NCI-H2227 treated with DMSO at 0.1 percent for 48 hours (cell line): ENCODE measurements around the gene NPHP4.

Experiments used
- DNase-seq: peaks from one replicate; lab custom pipeline; 2025; lab: John Stamatoyannopoulos, UW

NPHP4 gene

DNA sequence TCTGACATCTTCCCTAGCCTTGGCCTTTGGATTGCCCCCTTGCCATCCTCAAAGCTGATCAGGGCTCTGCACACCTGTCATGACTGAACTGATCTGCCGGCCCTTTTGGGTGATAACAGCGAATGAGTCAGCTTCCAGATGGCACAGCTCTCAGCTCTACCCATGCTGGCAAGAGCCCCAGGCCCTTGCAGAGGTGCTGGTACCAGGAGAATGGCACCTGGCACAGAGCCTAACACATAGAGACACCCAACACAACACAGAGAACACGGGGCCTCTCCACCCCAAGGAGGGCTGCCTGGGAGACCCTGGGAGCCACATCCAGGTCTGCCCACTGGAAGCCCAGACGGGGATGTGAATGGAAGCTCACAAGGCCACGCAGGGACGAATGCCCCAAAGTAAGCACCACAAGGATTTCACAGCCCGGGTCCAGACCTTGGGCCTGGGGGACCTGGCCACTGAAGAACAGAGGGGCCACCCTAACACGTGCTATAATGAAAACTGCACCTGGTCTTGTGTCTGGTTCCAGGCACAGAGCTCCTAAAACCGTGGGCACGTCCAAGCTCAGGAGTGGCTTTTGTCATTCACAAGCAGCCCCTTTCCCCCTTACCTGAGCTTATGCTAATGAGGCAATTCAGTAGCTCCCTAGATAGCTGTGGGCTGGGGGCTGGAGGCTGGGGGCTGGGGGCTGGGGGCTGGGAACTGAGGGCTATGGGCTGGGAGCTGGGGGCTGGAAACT, 160.5 kb downstream of the NPHP4 start:
- DNase-seq, result no peak

DNA sequence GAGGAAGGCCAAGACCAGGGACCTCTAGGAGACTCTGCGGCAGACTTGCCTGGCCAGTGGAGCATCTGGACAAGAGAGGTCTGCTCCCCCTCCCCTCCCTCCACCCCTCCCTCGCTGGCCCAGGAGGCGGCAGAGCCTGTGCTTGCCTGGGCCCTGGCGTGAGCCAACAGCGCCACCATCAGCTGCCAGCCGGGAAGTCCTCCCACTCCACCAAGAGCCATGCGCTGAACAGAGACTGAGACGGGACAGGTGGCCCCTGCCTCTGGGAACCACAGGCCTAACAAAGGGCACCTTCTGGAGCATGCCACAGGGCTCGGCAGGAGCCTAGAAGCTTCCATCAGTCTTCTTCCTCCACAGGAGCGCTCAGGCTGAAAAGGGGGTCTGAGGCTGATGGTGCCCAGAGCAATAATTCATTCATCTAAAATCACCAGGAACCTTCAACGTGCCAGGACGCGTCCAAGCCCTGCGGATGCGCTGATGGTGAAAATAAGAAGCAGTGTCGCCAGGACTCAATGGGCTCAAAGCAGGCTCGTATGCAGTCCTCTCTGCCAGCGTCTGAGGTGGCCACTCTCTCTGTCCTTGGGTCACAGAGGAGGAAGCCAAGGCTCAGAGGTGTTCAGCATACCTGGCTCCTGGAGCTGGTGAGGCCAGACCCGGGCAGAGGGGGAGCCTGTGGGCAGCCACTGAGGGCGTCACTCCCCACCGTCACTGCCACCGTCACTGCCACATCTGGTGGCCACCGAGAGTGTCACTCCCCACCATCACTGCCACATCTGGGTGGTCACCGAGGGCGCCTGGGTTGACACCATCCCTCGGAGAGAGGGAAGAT, 161.2 kb downstream of the NPHP4 start:
- no peak for DNase-seq

DNA sequence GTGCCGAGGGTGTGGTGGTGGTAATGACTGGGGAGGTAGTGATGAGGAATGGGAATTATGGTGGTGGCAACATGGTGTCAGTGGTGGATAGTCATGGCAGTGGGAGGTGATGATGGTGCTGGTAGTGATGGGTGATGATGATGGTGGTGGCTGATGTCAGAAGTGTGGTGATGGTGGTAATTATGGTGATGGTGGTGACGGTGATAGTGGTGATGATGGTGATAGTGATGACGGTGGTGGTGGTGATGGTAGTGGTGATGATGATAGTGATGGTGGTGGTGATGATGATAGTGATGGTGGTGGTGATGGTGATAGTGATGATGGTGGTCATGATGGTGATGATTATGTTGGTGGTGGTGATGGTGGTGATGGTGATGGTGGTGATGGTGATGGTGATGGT, 162.8 kb downstream of the NPHP4 start:
- no peak for DNase-seq

DNA sequence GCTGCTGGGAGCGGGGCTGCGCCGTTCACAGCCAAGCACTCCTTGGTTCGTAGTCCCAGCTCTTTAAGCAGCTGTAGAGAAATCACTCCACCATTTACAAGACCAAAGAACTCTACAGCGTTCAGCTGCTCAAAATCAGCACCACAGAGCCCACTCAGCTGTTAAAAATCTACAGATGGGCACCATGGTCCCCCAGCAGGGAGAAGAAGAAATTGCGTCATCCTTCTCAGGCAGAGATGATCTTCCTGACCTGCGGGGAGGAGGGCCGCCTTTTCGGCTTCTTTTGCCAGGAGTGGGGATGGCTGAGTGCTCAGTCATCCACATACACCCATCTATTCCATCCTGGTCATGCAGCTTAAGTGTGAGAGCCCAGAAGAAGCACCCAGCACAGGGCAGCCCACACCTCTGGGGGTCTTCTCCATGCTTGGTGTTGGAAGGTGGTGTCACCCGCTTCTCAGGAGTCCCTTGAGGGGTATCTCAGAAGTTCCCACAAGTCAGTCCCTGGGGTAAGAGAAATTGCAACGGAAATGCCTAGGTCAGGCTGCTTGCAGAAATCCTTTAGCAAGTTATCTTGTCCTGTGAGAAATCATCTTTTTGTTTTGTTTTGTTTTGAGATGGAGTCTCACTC, 163.8 kb downstream of the NPHP4 start:
- DNase-seq, result no peak

DNA sequence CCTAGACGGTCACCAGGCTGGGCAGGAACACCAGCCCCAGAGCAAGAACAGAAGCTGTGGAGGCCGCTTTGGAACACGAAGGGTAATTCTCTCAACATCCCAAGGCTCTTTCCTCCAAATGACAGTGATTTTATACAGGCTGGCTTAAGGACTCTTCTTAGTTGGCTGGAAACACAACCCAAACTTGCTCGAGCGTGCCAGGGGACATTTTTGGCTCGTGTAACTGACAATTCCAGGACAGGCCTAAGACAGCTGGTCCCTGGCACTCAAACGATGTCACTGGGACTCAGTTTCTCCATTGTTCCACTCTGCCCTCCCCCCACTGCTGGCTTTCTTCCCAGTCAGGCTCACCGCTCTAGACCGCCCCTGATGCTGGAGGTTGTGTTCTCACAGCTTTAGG, 164.7 kb downstream of the NPHP4 start:
- no peak for DNase-seq

DNA sequence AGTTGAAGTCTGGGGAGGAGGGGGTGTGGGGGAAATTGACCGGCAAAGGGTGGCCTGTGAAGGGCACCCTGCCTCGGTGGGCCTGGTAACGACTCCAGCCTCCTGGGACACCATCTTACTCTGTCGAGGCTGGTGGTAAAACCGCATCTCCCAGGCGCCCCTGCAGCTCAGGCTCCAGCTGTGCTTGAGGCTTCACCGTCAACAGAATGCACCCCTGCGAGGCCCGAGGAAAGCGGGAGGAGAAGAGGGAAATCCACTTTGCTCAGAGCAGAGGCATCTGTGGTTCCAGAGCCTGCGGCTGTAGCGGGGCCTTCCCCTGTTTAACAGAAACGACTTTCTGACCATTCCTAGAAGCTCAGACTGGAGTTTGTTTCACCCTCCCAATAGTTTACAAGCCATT, 165.6 kb downstream of the NPHP4 start:
- no peak for DNase-seq

- DNase-seq, result no peak
Observed at GRCh38 chr1:5822726-5823125, 169.5 kb downstream of the NPHP4 start.

DNA sequence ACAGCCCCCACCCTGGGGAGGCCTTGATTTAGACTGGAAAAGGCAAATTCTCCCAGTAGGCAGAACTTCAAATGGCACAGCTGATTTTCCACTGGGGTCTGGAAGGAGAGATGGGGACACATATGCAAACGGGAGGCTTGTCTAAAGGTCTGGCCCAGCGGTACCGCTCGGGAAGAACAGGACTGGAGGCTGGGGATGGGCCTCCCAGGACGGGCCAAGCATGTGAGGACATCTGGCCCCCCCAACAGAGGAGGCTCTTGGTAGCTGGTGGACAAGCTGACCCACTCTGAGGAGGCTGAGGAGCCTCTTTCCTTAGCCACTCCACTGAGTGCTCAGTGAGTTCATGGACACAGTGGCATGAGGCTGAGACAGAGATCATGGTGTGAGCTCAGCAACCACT, 170.0 kb downstream of the NPHP4 start:
- DNase-seq, result no peak

GRCh38 chr1:5821540-5822176, 170.6 kb downstream of the NPHP4 start:
- DNase-seq, result no peak

GRCh38 chr1:5820026-5820421, 172.2 kb downstream of the NPHP4 start:
- DNase-seq, result no peak

GRCh38 chr1:5819391-5820025, 172.7 kb downstream of the NPHP4 start:
- no peak for DNase-seq

DNA sequence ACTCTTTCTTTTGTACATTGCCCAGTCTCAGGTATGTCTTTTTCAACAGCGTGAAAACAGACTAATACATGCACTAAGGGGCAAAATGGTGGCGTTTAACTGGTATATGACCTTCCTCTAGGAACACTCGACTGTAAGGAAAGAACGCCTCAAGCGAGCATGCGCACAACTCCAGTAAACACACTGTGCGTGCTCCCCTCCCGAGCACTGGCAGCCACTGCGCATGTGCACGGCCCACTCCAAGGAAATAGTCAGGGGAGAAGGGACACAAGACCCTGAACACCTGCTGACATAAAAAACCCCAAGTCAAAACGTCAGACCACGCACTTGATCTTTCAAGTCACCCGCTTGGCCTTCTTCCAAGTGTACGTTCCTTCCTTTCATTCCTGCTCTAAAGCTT, 173.5 kb downstream of the NPHP4 start:
- no peak for DNase-seq

DNA sequence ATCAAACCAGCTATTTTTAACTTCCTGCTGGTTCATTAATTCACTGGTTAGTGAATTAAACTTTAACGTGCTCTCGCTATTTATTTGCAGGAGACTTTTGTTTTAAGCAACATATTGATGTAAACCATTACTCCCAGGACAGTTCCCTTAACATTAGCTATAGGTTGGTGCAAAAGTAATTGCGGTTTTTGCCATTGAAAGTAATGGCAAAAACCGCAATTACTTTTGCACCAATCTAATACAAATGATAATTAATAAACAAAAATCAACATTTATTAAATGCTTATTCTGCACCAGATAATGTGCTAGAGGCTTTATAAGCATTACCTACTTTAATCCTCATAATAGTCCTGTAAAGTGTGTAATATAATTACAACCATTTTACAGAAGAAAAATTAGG, 176.5 kb downstream of the NPHP4 start:
- DNase-seq, result no peak

DNA sequence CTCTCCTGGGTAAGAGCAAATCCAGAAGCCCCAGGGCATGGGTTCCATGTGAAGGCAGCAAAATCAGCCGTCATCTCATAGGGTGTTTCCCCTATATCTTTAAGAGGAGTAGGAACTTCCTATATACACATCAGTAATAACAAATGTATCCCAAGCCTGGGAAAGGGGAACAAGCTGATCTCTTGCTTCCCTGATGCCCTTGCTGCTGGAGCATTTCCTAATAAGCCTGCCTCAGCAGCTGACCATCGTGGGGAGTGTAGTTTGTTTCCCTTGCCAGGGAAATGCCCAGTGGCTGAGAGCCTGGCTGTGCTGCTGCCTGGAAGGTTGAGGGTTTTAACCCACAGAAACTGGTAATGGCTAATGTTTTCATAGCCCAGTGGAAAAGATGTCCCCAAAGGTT, 177.0 kb downstream of the NPHP4 start:
- no peak for DNase-seq

- no peak for DNase-seq
Observed at GRCh38 chr1:5814046-5814619, 178.1 kb downstream of the NPHP4 start.

GRCh38 chr1:5813480-5813879, 178.7 kb downstream of the NPHP4 start:
- no peak for DNase-seq
